GM10266 (cell line): ENCODE measurements around the gene POPDC3.

Experiments
- DNase-seq: peaks from one replicate; pipeline ENCODE4 v3.0.0; 2012; ENCODE audit errors: extremely low spot score
- CTCF ChIP-seq: IDR thresholded peaks from 2 replicates; pipeline ENCODE4 v1.5.1; 2012; ENCODE audit warnings: mild to moderate bottlenecking, low read depth; ENCODE audit not compliant: control insufficient read depth, insufficient read depth; ENCODE audit errors: missing control alignments

Gene POPDC3

GRCh38 chr6:105109955-105110895, 69.6 kb downstream of the POPDC3 start:
- no peak for TF ChIP-seq CTCF
- no peak for DNase-seq

- no peak for TF ChIP-seq CTCF
Measured at GRCh38 chr6:105108631-105109262, 71.1 kb downstream of the POPDC3 start.

More at GRCh38 chr6:105108631-105109262, 71.1 kb downstream of the POPDC3 start:
- DNase-seq = no peak
